Measurements from ENCODE around the gene ALDH3A1. TPM values are rescaled to one million over a fixed set of nuclear protein-coding genes. Genes with fewer than 3 reads are reported as not detected.

ALDH3A1 gene
- total RNA-seq, 4 donors from 2014 or later, result 28.3 to 93.0 (median 64.0) TPM

DNA sequence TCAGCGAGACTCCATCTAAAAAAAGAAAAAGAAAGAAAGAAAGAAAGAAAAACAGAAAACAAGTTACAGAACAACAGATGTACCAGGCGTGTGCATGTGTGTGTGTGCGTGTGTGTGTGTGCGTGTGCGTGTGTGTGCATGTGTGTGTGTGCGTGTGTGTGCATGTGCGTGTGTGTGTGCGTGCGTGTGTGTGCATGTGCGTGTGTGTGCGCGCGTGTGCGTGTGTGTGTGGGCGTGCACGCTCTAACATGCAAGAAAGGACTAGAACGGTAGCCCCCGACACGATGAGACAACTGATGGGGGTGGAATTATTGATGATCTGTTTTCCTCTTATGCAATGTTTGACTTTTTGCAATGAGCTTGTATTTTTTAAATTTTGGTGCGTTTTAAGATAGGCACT is 1.6 kb downstream of the ALDH3A1 start:
- WGBS, 2 donors, result 64% methylated on average over 20 of the region's 20 CpGs
- no peak for DNase-seq (ENCODE audit: low spot score in 2 of 2)
- intact Hi-C loops (cut with DNase I; ENCODE audit: low total_unique reads), result no loop called here
- TF ChIP-seq, protein P1, sequence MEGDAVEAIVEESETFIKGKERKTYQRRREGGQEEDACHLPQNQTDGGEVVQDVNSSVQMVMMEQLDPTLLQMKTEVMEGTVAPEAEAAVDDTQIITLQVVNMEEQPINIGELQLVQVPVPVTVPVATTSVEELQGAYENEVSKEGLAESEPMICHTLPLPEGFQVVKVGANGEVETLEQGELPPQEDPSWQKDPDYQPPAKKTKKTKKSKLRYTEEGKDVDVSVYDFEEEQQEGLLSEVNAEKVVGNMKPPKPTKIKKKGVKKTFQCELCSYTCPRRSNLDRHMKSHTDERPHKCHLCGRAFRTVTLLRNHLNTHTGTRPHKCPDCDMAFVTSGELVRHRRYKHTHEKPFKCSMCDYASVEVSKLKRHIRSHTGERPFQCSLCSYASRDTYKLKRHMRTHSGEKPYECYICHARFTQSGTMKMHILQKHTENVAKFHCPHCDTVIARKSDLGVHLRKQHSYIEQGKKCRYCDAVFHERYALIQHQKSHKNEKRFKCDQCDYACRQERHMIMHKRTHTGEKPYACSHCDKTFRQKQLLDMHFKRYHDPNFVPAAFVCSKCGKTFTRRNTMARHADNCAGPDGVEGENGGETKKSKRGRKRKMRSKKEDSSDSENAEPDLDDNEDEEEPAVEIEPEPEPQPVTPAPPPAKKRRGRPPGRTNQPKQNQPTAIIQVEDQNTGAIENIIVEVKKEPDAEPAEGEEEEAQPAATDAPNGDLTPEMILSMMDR (IDR thresholded peaks at IDR 0.05), result no peak
- TF ChIP-seq POLR2A (IDR thresholded peaks at IDR 0.05), result no peak
- H3K4me3 ChIP-seq (ENCODE audit: low read depth, poor library complexity, severe bottlenecking), result no peak overlapping the region

DNA sequence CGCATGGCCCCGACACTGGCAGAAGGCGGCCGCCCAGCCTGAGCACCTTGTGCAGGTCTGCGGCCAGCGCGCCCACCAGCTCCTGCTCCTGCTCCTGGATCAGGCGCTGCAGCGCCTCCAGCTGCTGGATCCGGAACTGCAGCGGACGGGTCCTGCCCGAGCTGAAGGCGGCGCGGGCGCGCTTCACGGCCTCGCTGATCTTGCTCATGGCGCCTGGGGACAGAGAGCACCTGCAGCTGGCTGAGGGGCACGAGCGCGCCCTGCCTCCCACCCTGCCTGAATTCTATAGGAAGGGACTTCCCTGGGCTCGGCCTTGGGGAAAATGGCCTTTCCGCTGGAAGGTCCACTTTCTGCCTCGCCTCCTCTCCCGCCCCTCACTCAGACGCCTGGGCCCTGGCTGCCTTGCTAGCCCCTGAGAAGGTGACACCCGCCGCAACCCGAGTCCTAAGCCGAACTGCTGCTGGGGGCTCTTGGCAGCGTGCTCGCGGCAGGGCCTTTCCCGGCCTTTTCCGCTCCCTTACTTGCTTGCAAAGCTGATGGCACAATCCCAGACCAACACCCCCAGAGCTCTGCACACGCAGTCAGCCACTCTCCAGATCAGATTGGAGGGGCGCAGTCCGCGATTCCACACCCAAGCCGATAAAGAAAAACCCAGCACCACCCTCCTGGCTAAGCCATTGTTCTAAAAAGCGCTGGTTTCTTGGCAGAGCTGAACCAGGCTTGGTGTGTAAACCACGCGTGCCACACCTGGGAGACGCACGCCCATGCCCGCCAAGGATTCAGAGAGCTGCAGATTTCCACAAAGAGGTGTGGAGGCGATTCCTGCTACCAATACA is 3.0 kb downstream of the ALDH3A1 start:
- TF ChIP-seq, protein P1 (IDR thresholded peaks at IDR 0.05), result peak in 1 of 3 donors; percentile 24
- TF ChIP-seq POLR2A (IDR thresholded peaks at IDR 0.05), result no peak
- no peak overlapping the region for H3K4me3 ChIP-seq (ENCODE audit: low read depth, poor library complexity, severe bottlenecking)
- DNase-seq (ENCODE audit: low spot score in 2 of 2), result peak; percentile 90 to 98
- 41 to 47% methylated on average over 26 of the region's 50 CpGs for WGBS, 2 donors
- intact Hi-C loops (cut with DNase I; ENCODE audit: low total_unique reads), result no loop called here

DNA sequence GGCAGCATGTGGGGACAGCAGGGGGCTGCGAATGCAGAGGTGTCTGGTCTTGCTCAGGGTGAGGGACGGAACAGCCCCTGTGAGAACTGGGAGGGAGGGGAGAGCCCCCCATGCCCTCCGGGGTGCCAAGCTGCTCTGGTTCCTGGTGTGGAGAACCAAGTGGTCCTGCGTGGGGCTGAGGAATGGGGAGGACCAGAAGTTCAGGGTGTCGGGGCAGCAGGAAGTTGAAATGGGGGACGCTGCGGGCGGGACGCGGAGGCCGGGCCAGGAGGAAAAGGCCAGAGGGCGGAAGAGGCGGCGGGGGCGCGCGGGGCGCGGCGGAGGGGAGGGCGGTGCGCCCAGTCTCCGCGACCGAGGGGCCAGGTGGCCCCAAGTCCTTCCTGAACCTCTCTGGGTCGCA is 3.6 kb downstream of the ALDH3A1 start:
- WGBS, 2 donors, result 8 to 12% methylated on average over 15 to 22 of the region's 26 CpGs
- TF ChIP-seq, protein P1 (IDR thresholded peaks at IDR 0.05), result no peak
- no peak for TF ChIP-seq POLR2A (IDR thresholded peaks at IDR 0.05)
- no peak overlapping the region for H3K4me3 ChIP-seq (ENCODE audit: low read depth, poor library complexity, severe bottlenecking)
- DNase-seq (ENCODE audit: low spot score in 2 of 2), result no peak
- intact Hi-C loops (cut with DNase I; ENCODE audit: low total_unique reads), result no loop called here

DNA sequence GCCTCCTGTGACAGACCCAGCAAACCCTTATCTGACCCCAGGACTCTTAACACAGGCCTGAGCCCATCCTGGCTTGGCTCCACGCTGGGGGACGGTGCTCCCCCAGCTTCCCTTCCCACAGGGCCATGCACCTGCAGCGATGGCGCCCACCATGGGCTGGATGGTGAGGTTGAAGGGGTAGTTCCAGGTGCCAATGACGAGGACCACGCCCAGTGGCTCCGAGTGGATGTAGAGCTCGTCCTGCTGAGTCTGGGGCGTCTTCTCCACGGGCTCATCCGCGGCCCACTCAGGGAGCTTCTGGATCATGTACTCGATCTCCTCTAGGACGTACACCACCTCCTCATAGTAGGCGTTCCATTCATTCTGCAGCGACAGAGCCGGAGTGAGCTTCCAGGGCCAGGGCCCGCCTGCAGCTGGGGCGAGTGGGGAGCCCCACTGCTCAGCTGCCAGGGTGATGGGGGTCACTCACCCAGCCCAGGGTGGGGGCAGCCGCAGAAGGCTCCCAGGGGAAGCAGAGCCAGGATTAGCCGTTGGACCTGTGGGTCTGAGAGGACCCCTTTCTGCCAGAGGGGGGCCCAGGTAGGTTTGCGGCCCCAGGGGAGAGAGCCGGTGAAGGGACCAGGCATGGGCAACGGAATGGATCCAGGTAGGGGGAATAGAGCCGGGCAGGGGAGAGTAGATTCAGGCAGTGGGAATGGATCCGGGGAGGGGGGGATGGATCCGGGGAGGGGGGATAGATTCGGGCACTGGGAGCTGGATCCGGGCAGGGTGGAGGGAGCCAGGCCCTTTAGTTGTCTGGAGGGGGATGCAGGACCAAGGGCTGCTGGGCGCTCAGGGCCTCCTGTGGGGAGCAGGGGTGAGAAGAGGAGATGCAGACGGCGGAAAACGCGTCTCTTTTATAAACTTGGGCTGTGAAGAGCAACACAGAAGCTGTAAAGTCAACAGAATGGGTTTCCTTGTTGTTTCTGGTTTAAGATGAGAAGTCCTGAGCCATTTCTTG is 4.7 kb downstream of the ALDH3A1 start:
- TF ChIP-seq, protein P1 (IDR thresholded peaks at IDR 0.05), result no peak
- TF ChIP-seq POLR2A (IDR thresholded peaks at IDR 0.05), result no peak
- WGBS, 2 donors, result 88 to 96% methylated on average over 21 to 34 of the region's 34 CpGs
- no peak for DNase-seq (ENCODE audit: low spot score in 2 of 2)
- H3K4me3 ChIP-seq (ENCODE audit: low read depth, poor library complexity, severe bottlenecking), result no peak overlapping the region
- intact Hi-C loops (cut with DNase I; ENCODE audit: low total_unique reads), result no loop called here

DNA sequence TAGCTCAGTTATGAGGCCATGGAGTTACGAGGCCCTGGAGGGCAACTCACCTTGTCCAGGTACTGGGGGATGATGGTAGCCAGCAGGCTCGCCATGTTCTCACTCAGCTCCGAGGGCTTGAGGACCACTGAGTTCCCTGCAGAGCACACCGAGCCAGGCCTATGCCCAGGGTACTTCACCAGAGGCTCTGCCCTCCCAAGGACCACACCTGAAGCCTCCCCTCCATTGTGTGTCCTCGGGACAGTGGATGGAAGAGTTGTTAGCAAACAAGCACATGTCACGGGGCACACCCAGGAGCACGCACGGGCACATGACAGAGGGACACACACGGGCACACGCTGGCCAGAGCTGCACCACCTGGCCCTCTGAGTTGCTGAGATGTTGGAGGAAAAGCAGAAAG is 5.6 kb downstream of the ALDH3A1 start:
- H3K4me3 ChIP-seq (ENCODE audit: low read depth, poor library complexity, severe bottlenecking), result no peak overlapping the region
- DNase-seq (ENCODE audit: low spot score in 2 of 2), result no peak
- intact Hi-C loops (cut with DNase I; ENCODE audit: low total_unique reads), result no loop called here
- 85 to 86% methylated on average over 8 to 10 of the region's 10 CpGs for WGBS, 2 donors
- no peak for TF ChIP-seq POLR2A (IDR thresholded peaks at IDR 0.05)
- TF ChIP-seq, protein P1 (IDR thresholded peaks at IDR 0.05), result no peak

All from lower leg skin (tissue), 4 donors.